HS-5 (cell line): ENCODE results near the gene ZNF655.

Experiments used
- DNase-seq: peaks from one replicate; pipeline ENCODE4 v3.0.0-alpha.2; 2012; ENCODE audit warnings: low read depth

ZNF655 gene

DNA sequence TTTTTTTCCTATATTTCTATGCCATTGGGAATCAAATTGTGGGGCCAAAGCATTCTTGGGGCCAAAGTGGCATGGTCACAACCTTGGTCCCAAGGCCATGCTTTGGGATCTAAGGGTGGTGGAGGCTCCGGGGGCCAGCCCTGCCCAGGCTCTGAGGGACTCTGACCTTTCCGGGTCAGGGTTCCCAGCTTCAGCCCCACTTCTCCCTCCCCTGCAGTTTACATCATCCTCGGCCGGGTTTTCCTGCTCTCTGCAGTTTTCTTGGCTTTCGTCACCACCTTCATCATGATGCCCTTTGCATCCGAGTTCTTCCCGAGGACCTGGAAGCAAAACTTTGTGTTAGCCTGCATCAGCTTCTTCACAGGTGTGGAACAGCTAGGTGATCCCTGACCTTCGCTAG lies 48.1 kb downstream of the ZNF655 start:
- DNase-seq, result no peak

DNA sequence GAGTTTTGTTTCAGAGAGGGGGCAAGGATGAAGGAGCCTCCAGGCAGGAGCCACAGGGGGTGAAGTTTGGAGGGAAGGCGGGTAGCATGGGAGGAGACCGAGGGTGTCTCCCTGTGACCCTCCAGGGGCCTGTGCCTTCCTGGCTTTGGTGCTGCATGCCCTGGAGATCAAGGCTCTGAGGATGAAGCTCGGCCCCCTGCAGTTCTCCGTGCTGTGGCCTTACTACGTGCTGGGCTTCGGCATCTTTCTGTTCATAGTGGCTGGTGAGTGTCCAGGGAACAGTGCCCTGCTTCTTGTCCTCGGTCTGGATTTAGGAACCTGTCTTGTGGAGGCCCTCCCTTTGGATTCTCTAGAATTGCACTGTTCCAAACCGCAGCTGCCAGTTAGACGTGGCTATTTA lies 49.1 kb downstream of the ZNF655 start:
- no peak for DNase-seq

DNA sequence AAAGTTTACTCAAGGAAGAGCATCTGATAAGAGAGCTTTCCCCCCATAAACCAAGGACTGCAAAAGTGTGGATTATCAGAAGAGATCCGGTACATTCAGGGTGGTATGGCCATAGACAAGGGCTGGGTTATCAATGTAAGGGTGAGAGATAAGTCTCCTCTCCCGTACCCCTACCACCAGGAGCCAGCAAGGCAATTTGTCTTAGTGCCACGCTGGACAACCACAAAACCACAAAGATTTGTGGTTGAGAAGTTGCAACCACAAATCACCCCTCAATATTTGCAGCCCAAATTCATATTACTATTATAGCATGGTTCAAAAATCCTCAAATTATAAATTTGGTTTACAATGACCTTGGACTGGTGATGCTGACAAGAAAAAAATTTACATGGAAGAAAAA lies 56.1 kb downstream of the ZNF655 start:
- no peak for DNase-seq

DNA sequence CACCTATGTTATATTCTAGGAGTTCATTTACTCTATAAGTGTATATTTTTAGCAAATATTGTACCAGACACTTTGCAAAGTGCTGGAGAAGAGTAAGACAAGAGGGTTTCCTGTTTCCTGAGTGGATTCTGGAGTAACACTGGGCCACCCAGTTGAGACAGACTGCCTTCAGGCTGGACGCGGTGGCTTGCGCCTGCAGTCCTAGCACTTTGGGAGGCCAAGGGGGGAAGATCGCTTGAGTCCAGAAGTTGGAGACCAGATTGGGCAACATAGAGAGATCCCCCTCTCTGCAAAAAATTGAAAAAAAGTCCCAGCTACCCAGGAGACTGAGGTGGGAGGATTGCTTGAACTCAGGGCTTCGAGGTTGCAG lies 57.5 kb downstream of the ZNF655 start:
- no peak for DNase-seq

DNA sequence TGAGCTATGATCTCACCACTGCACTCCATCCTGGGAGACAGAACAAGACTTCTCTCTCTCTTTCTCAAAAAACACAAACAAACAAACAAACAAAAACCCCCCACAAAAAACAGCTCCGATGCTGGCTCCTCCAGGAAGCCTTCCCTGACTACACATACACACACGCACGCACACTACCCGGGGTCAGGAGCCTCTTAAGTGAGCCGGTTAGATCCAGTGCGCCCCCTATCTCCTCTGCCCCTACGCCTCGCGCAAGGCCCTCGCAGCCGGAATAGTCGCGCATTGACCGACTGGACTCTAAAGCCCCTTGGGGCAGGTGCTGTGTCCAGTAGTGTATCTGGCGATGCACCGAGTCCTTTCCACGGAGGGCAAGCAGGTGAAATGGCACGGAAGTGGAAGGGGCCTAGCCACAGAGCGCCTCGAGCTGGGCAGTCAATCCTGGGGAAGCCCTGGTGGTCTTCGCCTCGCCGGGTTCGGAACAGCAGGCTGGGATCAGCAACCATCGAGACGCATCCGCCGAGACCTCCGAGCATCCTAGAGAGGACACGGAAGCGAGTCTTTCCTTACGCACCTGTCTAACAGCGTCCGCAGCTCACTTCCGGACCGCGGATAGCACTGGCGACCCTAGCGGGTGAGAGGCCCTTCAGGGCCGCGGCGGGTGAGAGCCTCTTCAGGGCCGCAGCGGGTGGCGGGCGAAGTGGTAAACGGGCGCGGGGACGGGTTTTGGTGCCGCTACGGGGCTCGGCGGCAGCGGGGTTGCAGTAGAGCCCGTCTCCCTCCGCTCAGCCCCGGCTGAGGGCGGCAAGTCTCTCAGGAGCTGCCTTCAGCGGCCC lies 58.1 kb downstream of the ZNF655 start, which contains the start of gene ZSCAN25:
ZSCAN25 (plus strand) TSS at position 588 of the 833 bp plus-strand sequence. CDS start 2,661 bp downstream, outside the sequence.
- DNase-seq, result peak; percentile 49

DNA sequence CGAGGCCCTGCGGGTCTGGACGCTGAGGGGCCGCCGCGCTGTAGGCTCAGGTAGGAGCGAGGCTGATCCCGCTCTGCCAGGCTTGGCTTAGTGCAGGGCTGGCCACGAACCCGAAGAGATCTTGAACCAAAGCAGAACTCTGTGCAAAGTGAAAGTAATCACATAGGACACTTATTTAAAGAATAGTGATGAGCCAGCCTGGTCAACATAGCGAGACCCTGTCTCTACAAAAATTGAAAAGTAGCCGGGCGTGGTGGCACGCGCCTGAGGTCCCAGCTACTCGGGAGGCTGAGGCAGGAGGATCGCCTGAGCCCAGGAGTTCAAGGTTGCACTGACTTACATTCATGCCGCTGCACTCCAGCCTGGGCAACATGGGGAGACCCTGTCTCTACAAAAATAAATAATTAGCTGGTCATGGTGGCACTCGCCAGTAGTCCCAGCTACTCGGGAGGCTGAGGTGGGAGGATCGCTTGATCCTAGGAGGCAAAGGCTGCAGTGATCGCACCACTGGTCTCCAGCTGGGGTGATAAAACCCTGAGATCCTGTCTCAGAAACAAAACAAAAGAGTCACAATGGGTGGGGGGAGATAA lies 58.8 kb downstream of the ZNF655 start:
- DNase-seq, result no peak

DNA sequence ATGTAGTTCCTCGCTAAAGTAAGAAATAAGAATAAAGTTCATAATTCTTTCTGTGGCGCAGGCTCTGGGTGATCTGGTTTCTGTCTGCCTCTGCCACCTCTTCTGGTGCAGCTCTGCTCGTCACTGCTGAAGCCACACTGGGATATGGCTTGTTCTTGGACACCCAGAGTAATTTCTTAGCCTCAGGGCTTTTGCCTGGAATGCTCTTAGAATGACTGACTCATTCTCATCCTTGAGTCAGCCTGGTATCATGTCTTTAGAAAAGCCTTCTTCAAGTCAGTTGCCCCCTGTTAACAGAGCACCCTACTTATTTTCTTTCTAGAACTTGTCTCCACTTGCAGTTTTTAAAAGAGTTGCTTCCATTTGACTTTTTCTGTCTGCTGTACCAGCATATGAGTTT lies 60.3 kb downstream of the ZNF655 start:
- peak; percentile 22 for DNase-seq

DNA sequence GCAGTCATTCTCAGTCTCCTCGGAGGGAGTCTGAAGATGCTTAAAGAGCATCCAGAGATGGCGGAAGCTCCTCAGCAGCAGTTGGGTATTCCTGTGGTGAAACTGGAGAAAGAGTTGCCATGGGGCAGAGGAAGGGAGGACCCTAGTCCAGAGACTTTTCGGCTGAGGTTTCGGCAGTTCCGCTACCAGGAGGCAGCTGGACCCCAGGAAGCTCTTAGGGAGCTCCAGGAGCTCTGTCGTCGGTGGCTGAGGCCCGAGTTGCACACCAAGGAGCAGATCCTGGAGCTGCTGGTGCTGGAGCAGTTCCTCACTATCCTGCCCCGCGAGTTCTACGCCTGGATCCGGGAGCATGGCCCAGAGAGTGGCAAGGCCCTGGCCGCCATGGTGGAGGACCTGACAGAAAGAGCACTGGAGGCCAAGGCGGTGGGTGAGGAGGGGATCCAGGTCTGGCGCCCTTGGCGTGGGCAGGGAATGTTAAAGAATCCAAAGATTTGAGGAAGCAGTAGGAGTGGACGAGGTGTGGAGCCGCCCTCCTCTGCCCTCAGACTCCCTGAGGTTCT lies 61.2 kb downstream of the ZNF655 start:
- no peak for DNase-seq

DNA sequence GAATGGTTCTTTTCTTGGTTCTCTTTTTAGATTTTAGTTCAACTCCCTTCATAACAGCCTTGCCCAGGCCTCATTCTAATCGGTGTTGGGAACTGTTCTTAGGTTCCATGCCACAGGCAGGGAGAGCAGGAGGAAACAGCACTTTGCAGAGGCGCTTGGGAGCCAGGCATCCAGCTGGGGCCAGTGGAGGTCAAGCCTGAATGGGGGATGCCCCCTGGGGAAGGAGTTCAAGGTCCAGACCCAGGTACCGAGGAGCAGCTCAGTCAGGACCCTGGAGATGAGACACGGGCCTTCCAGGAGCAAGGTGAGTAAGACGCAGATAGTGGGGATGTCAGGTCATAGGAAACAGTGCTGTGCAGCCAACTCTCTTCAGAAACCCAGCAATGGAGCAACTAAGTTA lies 62.8 kb downstream of the ZNF655 start:
- no peak for DNase-seq

DNA sequence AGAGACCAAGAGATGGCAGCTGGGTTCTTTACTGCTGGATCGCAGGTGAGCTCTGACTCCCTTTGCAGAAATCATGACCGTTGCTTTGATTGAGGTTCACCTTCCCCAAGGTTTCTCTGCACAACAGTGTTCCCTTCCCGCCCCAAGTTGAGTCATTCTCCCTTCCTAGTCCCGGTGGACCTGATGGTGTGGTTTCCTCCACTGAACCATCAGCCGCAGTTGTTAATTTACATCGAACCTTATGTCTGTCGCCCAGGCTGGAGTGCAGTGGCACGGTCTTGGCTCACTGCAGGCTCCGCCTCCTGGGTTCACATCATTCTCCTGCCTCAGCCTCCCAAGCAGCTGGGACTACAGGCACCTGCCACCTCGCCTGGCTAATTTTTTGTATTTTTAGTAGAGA lies 64.2 kb downstream of the ZNF655 start:
- DNase-seq, result no peak

DNA sequence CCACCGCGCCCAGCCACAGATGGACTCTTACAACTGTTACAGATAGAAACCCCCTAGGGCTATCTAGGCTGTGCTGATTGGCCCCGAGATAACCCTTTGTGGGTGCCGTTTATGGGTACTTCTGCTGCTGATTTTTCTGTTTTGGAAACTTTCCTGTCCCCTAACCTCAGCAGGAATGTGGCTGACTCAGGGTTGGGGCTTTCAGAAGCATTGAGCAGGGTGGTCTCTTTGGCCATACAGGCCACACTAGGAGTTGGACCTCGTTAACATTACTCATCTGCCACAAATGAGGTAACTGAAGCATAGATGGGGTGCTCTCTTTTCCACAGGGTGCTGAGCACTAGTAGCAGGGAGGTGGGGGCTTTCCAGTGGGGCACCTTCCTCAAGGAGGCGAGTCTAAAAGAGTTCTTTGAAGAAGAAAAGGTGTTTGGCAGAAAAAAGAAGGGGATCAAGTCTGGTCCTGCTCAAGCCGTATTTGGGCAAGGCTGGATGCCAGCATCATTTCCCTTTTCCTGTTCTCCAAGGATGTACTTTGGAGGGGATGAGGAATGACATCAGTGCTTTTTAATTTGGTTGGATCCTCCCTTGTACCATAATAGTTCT lies 64.8 kb downstream of the ZNF655 start:
- DNase-seq, result no peak

DNA sequence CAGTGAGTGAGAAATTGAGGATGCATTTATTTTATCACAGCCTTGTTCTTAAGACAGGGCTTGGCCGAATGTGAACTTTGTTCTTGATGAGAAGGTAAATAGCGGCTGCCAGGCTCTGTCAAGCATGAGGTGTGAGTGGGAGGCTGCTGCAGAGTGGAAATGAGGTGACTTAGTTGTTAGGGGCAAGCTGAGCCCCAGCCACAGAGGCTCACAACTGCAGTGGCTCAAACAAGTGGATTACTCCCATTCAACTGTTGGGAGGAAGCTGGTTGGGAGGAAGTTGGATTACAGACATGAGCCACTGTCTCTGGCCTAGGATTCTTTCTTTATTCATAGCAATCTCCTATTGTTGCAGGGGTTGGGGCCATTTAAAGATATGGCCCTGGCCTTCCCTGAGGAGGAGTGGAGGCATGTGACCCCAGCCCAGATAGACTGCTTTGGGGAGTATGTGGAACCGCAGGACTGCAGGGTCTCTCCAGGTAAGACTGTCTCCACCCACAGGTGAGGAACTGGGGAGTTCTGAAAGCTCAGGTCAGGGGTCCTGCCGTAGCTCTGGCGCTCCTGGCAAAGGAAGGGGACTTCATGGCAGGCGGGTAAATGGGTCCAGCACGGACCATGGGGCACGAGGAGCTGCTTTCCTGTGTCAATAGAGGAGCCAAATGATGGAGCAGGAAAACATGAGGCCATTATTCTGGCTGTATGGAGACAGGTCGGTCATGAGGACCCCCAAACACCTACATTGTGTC lies 65.4 kb downstream of the ZNF655 start:
- DNase-seq, result no peak

DNA sequence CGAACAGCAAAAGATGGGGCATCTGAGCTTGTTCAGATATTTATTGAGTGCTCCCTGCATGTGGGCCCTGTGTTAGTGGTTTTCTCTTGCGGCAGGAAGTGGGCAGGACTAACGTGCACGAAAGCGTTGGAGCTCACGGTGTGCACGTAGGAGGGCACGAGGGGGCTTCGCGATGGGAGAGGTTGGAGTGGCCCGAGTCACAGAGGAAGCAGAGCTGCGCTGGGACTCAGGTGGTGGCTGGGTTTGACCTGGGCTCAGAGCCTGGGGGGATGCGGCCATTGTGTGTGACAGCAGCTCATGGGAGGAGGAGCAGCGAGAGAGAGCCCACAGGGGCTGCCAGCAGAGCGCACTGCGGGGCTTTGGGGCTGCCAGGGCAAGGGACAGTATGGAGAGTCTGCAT lies 66.0 kb downstream of the ZNF655 start:
- no peak for DNase-seq

DNA sequence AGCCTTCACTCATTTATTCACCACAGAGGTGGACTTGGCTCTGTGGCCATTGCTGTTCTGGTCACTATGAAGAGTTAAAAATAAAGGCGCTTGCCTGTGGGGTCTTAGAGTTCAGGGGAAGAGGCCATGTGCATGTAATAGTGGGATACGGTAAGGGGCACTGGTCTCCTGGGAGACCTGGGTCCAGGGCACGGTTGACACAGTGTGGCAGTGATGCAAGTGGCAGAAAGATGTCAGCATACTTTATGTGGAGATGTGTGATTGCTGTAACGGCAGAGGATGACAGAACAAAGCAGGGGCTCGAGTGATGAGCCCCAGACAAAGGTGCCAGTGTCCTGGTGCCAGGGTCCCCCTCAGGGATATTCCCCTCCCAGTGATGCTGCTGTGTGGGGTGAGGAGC lies 66.9 kb downstream of the ZNF655 start:
- no peak for DNase-seq

DNA sequence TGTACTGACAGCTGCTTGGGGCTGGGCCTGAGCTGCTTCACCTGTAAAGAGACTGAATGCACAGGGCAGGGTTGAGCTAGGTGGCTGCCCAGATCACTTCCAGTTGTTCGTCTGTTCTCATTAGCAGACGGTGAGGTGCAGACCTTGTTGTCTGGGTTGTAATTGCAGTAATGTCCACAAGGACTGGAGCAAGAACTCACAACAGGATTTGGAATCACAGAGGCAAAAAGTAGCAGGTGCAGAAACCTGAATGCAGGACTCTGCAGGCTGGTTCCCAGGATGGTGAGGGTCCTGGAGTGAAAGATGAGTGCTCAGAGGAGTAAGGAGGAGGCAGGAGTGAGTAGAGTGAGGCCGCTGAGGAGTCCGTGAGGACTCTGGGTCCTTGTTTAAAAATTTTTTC lies 67.5 kb downstream of the ZNF655 start:
- DNase-seq, result no peak
